Choroid plexus epithelial cell (primary cell): ENCODE results near the gene PDLIM1.

Experiments used
- DNase-seq: peaks from one replicate; pipeline ENCODE4 v3.0.0-alpha.2; 2010; ENCODE audit warnings: low read depth
- H3K4me3 ChIP-seq: 2 replicates; pipeline ENCODE4 v1.5.1; 2011; ENCODE audit warnings: low read depth, mild to moderate bottlenecking, control low read depth, low read length, moderate library complexity
- TF ChIP-seq, protein P1 (sequence below): conservative IDR thresholded peaks from 2 replicates; pipeline ENCODE4 v1.5.1; 2011; ENCODE audit warnings: low read depth, mild to moderate bottlenecking, control low read depth, inconsistent platforms, low read length, moderate library complexity

Gene PDLIM1

DNA sequence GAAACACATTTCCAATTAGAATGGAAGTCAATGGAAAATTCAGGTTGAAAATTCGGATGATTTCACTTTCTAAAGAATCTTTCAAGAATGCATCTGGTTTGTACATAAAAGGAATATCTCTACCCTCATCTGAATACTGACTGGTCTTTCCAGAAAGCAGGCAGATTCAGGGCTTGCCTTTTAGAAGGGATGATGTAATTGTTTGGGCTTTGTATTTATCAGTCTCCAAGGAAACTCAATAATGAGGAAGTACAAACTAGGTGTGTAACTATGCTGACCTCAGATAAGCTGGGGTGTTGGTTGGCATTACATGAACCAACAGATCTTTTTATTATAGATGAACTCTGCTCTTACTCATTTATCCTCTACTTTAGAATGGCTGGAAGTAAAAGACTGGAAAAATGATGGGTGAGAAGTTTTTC is 24.1 kb downstream of the PDLIM1 start:
- DNase-seq: peak; percentile 89
- H3K4me3 ChIP-seq: no peak overlapping the region
- TF ChIP-seq, protein P1, sequence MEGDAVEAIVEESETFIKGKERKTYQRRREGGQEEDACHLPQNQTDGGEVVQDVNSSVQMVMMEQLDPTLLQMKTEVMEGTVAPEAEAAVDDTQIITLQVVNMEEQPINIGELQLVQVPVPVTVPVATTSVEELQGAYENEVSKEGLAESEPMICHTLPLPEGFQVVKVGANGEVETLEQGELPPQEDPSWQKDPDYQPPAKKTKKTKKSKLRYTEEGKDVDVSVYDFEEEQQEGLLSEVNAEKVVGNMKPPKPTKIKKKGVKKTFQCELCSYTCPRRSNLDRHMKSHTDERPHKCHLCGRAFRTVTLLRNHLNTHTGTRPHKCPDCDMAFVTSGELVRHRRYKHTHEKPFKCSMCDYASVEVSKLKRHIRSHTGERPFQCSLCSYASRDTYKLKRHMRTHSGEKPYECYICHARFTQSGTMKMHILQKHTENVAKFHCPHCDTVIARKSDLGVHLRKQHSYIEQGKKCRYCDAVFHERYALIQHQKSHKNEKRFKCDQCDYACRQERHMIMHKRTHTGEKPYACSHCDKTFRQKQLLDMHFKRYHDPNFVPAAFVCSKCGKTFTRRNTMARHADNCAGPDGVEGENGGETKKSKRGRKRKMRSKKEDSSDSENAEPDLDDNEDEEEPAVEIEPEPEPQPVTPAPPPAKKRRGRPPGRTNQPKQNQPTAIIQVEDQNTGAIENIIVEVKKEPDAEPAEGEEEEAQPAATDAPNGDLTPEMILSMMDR: no peak

DNA sequence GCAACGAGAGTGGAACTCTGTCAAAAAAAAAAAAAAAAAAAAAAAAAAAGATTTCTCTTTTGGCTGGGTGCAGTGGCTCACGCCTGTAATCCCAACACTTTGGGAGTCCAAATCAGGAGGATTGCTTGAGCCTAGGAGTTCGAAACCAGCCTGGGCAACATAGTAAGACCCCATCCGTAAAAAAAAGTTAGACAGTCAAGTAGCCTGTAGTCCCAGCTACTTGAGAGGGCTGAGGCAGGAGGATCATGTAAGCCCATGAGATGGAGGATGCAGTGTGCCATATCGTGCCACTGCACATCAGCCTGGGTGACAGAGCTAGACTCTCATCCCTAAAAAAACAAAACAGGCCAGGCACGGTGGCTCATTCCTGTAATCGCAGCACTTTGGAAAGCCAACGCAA is 25.2 kb downstream of the PDLIM1 start:
- no peak overlapping the region for H3K4me3 ChIP-seq
- no peak for DNase-seq
- TF ChIP-seq, protein P1: no peak

DNA sequence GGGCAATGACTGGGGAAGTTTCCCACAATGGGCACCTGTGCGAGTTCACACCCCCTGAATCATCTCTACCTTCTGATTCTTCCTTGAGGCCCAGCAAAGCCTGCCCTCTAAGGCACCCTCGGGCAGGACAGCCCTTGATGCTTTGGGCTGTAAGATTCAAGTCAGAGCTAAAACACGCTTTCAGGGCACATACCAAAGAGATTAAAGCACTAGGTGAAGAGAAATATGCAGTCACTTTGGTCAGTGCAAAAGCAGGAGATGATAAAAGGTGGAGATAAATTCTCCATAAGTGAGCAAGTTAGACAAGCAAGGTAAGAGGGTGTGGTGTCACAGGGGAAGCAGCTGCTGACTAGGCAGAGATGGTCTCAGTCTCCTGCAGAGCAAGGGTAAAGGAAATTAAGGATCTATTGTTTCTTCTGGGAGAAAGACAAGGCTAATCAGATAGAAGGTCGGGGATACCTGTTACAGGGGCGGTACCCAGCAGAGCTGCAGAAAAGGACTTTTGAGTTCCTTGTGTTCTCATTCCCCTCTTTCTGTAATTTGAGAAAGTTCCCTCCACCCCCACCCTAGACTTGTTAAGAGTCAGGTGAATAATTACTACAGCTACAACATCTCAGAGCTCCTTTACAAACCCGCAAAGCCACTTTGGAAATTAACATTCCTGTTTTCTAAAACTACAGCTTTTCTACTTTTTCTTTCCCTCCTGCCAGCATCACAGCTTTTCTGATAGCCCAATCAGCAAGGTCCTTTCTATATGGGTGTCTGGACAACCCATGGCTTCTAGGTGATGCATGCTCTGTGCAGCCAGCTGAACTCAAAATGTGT is 26.4 kb downstream of the PDLIM1 start:
- TF ChIP-seq, protein P1: no peak
- no peak for DNase-seq

DNA sequence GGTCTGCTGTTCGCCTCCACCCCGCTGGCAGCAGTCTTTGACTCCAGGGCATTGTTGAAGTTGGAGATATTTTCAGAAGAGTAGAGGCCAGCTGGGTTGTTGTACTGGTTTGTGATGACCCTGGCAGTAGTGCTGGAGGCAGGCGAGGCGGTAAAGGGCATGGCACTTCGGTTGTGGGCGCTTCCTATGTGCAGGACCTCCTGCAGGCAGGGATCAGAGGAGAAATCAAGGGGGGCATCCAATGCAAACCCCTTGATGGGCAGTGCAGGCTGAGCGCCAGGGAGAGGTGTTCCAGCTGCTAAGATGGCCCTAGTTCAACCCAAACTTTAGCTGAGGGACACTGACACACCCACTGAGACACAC is 27.0 kb downstream of the PDLIM1 start:
- H3K4me3 ChIP-seq: no peak overlapping the region
- no peak for DNase-seq
- TF ChIP-seq, protein P1: no peak

More for the DNA sequence above, 26.4 kb downstream of the PDLIM1 start:
- H3K4me3 ChIP-seq: no peak overlapping the region

DNA sequence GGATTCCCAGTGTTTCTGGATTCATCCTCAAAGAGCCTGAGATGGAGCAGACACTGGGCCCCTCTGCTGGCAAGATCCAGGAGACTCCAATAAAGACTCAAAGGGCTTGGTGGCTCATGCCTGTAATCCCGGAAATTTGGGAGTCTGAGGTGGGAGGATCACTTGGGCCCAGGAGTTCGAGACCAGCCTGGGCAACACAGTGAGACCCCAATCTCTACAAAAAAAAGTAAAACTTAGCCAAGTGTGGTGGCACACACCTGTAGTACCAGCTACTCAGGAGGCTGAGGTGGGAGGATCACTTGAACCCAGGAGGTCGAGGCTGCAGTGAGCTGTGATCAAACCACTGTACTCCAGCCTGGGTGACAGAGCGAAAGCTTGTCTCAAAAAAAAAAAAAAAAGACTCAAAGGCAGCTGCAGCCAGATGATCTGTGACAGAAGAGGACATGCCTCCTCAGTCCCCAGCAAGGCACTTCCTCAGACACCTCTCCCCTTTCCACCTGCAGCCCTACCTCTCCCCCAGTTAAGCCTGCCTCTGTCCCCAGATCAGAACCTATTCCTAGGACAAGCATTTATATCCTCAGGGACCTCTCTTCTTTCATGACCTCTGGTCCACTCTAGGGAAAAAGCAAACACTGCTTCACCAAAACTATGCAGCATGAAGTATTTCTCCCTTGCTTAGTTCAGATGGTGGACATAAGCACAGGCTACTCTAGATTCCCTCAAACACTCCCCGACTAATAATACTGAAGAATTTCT is 27.9 kb downstream of the PDLIM1 start:
- DNase-seq: peak; percentile 27
- no peak overlapping the region for H3K4me3 ChIP-seq
- TF ChIP-seq, protein P1: no peak

DNA sequence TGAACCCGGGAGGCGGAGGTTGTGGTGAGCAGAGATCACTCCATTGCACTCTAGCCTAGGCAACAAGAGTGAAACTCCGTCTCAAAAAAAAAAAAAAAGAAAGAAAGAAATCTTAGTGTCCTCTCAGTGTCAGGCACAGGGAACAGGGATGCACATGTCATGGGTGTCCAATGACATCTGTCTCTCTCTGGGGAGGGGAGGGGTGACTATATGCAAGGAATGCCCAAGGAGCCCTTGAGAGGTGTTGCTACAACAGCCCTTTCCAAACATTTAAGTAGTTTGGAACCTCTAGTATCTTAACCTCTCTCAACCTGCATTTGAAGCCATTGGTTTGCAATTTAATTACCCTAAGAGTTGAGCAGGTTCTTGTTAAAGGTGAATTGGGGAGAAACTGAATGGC is 28.9 kb downstream of the PDLIM1 start:
- DNase-seq: no peak
- no peak overlapping the region for H3K4me3 ChIP-seq
- TF ChIP-seq, protein P1: no peak
